Measurements from ENCODE around the gene ACSS3.

Gene ACSS3, protein sequence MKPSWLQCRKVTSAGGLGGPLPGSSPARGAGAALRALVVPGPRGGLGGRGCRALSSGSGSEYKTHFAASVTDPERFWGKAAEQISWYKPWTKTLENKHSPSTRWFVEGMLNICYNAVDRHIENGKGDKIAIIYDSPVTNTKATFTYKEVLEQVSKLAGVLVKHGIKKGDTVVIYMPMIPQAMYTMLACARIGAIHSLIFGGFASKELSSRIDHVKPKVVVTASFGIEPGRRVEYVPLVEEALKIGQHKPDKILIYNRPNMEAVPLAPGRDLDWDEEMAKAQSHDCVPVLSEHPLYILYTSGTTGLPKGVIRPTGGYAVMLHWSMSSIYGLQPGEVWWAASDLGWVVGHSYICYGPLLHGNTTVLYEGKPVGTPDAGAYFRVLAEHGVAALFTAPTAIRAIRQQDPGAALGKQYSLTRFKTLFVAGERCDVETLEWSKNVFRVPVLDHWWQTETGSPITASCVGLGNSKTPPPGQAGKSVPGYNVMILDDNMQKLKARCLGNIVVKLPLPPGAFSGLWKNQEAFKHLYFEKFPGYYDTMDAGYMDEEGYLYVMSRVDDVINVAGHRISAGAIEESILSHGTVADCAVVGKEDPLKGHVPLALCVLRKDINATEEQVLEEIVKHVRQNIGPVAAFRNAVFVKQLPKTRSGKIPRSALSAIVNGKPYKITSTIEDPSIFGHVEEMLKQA

DNA sequence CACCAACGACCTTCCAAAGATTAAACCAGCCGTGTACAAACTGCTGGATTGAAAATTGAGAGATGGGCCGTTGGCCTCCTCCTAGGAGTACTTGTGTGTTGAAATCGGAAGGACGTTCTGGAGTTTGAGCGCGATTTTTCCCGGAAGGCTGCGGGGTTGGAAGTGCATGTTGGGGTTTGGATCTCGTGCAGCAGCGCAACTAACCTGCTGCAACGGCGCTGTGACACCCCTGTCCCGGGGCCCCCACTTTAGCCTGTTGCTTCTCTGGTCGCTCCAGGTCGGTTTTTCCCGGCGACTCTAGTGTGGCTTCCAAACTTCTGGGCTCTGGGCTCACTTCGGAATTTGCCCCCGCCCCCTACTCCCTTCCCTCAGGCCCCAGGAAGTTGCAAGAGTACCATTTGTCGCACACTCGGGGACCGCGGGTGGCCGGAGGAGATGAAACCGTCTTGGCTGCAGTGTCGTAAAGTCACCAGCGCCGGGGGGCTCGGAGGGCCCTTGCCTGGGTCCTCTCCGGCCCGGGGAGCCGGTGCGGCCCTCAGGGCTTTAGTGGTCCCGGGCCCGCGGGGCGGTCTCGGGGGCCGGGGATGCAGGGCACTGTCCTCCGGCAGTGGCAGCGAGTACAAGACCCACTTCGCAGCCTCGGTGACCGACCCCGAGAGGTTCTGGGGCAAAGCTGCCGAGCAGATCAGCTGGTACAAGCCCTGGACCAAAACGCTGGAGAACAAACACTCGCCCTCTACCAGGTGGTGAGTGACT is at the start of gene ACSS3:
Gene ACSS3 (plus strand): TSS at position 394 of the 756 bp plus-strand sequence. CDS start 42 bp downstream, at position 436.
- TF ChIP-seq CREB1 (IDR thresholded peaks at IDR 0.05; ENCODE audit: low read depth) (no peak), EP300 (IDR thresholded peaks at IDR 0.05; ENCODE audit: borderline replicate concordance) (no peak), EGR1 (IDR thresholded peaks at IDR 0.05) (no peak), TCF12 (IDR thresholded peaks at IDR 0.05; ENCODE audit: low read depth) (no peak)

DNA sequence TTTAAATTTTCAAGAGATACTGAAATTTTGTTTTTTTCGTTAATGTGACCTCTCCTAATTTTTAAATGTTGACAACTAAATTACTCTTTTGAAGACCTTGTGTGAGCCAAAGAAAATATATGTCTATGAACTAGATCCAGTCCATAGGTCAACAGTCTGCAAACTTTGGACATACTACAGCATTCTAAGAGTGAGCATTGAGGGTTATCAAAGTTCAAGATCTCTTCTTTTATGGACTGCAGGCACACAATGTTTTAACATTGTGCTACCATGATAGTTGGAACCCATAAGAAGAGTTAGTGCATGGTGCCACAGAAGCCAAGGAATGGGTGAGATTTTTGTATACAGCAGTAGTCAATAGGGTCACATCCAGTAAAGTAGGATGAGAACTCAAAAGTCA is 43.0 kb upstream of the ACSS3 start:
- TF ChIP-seq, protein P1, sequence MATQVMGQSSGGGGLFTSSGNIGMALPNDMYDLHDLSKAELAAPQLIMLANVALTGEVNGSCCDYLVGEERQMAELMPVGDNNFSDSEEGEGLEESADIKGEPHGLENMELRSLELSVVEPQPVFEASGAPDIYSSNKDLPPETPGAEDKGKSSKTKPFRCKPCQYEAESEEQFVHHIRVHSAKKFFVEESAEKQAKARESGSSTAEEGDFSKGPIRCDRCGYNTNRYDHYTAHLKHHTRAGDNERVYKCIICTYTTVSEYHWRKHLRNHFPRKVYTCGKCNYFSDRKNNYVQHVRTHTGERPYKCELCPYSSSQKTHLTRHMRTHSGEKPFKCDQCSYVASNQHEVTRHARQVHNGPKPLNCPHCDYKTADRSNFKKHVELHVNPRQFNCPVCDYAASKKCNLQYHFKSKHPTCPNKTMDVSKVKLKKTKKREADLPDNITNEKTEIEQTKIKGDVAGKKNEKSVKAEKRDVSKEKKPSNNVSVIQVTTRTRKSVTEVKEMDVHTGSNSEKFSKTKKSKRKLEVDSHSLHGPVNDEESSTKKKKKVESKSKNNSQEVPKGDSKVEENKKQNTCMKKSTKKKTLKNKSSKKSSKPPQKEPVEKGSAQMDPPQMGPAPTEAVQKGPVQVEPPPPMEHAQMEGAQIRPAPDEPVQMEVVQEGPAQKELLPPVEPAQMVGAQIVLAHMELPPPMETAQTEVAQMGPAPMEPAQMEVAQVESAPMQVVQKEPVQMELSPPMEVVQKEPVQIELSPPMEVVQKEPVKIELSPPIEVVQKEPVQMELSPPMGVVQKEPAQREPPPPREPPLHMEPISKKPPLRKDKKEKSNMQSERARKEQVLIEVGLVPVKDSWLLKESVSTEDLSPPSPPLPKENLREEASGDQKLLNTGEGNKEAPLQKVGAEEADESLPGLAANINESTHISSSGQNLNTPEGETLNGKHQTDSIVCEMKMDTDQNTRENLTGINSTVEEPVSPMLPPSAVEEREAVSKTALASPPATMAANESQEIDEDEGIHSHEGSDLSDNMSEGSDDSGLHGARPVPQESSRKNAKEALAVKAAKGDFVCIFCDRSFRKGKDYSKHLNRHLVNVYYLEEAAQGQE (IDR thresholded peaks at IDR 0.05; ENCODE audit: low read depth), result no peak
- TF ChIP-seq YY1 (IDR thresholded peaks at IDR 0.05; ENCODE audit: low read depth) (no peak), CEBPB (IDR thresholded peaks at IDR 0.05) (no peak), RAD21 (IDR thresholded peaks at IDR 0.05; ENCODE audit: low read depth) (no peak), EGR1 (IDR thresholded peaks at IDR 0.05) (no peak), TEAD4 (IDR thresholded peaks at IDR 0.05) (no peak), TAF1 (IDR thresholded peaks at IDR 0.05; ENCODE audit: low read depth) (no peak), CREB1 (IDR thresholded peaks at IDR 0.05; ENCODE audit: low read depth) (no peak), EP300 (IDR thresholded peaks at IDR 0.05; ENCODE audit: borderline replicate concordance) (no peak), TCF12 (IDR thresholded peaks at IDR 0.05; ENCODE audit: low read depth) (no peak), FOXM1 (IDR thresholded peaks at IDR 0.05; ENCODE audit: borderline replicate concordance, low read depth) (no peak)
- TF ChIP-seq, protein P2, sequence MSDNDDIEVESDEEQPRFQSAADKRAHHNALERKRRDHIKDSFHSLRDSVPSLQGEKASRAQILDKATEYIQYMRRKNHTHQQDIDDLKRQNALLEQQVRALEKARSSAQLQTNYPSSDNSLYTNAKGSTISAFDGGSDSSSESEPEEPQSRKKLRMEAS (IDR thresholded peaks at IDR 0.05), result no peak

DNA sequence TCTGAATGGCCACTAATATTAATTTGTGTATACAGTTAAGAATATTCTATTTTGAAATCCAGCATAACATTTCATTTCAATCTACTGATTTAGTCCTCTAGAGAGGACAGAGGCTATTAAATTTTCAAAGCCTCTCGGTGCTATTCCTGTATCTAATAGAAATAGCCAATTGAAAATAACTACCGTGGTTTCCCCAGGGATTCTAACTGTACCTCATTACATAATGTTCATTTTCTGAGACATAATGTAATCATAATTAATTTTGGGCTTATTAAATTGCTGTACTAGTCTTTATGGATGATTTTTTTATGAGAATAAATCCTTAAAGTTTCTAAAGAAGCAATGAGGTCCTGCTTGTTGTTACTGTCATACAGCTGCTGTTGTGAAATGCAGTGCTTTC is 38.6 kb upstream of the ACSS3 start:
- TF ChIP-seq, protein P3, sequence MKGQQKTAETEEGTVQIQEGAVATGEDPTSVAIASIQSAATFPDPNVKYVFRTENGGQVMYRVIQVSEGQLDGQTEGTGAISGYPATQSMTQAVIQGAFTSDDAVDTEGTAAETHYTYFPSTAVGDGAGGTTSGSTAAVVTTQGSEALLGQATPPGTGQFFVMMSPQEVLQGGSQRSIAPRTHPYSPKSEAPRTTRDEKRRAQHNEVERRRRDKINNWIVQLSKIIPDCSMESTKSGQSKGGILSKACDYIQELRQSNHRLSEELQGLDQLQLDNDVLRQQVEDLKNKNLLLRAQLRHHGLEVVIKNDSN (IDR thresholded peaks at IDR 0.05), result no peak
- TF ChIP-seq YY1 (IDR thresholded peaks at IDR 0.05; ENCODE audit: low read depth) (no peak), CEBPB (IDR thresholded peaks at IDR 0.05) (no peak), ZBTB7A (IDR thresholded peaks at IDR 0.05; ENCODE audit: low read depth) (no peak), NFIC (IDR thresholded peaks at IDR 0.05) (no peak), TCF12 (IDR thresholded peaks at IDR 0.05; ENCODE audit: low read depth) (no peak), EGR1 (IDR thresholded peaks at IDR 0.05) (no peak), FOXM1 (IDR thresholded peaks at IDR 0.05; ENCODE audit: borderline replicate concordance, low read depth) (no peak), TEAD4 (IDR thresholded peaks at IDR 0.05) (no peak), RAD21 (IDR thresholded peaks at IDR 0.05; ENCODE audit: low read depth) (no peak), EP300 (IDR thresholded peaks at IDR 0.05; ENCODE audit: borderline replicate concordance) (no peak), CREB1 (IDR thresholded peaks at IDR 0.05; ENCODE audit: low read depth) (no peak), TAF1 (IDR thresholded peaks at IDR 0.05; ENCODE audit: low read depth) (no peak)
- TF ChIP-seq, protein P2 (IDR thresholded peaks at IDR 0.05), result no peak
- TF ChIP-seq, protein P1 (IDR thresholded peaks at IDR 0.05; ENCODE audit: low read depth), result no peak

DNA sequence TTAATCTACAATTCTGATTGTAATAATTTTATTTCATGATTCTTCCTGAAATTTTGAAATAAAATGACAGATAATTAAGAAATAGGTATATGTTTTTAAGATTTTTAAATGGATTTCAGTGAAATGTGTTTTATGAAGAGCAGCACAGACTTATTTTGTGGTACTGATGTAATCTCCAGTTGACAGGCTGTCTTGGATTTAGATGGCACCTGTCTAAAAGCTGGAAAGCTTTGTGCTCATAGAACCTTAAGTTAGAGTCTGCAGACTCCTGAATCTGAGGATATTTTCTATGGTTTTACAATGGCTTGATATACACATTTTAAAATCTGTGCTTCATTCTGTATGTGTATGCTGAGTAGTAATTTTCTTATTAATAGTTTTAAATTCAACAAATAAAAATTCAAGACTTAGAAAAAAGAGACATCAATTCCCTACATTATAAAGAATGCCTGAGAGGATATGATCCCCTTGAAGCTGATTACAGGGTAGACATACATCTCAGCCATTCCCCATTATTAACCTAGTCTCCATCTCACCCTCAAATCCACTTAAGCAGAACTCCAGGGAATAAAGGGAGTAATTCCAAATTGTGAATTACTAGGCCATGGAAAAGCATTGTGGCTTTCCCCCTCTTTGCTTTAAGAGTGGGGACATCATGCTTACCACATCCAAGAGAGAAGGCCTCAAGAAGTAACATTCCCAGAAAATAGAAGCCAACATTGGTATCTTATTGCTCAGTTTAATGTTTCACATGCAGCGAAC is 33.7 kb upstream of the ACSS3 start:
- TF ChIP-seq TCF12 (IDR thresholded peaks at IDR 0.05; ENCODE audit: low read depth) (no peak), RAD21 (IDR thresholded peaks at IDR 0.05; ENCODE audit: low read depth) (no peak), TAF1 (IDR thresholded peaks at IDR 0.05; ENCODE audit: low read depth) (no peak), EGR1 (IDR thresholded peaks at IDR 0.05) (no peak)

DNA sequence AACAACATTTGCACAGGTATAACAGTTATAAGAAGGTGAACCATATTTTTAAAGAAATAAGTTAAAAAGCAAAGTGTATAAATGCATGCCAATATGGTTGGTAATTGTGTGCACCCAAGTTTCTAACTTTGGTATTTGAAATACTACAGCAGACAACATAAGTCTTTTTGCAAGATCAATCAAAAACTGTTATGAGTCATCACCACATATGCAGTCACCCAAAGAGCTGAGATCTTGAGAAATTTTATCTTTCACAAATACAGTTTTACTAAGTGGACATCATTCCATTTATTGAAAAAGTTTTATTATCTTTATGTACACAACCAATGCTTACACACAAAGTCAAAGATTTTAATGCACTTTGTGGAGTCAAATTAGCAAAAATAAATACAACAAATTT is 7.0 kb upstream of the ACSS3 start:
- TF ChIP-seq, protein P3 (IDR thresholded peaks at IDR 0.05), result no peak
- TF ChIP-seq, protein P1 (IDR thresholded peaks at IDR 0.05; ENCODE audit: low read depth), result no peak
- TF ChIP-seq FOXM1 (IDR thresholded peaks at IDR 0.05; ENCODE audit: borderline replicate concordance, low read depth) (no peak), TEAD4 (IDR thresholded peaks at IDR 0.05) (no peak), TAF1 (IDR thresholded peaks at IDR 0.05; ENCODE audit: low read depth) (no peak), NFIC (IDR thresholded peaks at IDR 0.05) (no peak), ZBTB7A (IDR thresholded peaks at IDR 0.05; ENCODE audit: low read depth) (no peak), CREB1 (IDR thresholded peaks at IDR 0.05; ENCODE audit: low read depth) (no peak), CEBPB (IDR thresholded peaks at IDR 0.05) (no peak), EGR1 (IDR thresholded peaks at IDR 0.05) (no peak), TCF12 (IDR thresholded peaks at IDR 0.05; ENCODE audit: low read depth) (no peak), EP300 (IDR thresholded peaks at IDR 0.05; ENCODE audit: borderline replicate concordance) (no peak), YY1 (IDR thresholded peaks at IDR 0.05; ENCODE audit: low read depth) (no peak), RAD21 (IDR thresholded peaks at IDR 0.05; ENCODE audit: low read depth) (no peak)
- TF ChIP-seq, protein P2 (IDR thresholded peaks at IDR 0.05), result no peak

Data from Ishikawa (cell line).